Activated naive CD8-positive, alpha-beta T cell (primary cell): Measurements from ENCODE around the gene FADS2.

Experiments used
- H3K27ac Mint-ChIP-seq: one replicate; pipeline ENCODE4 v1.8.0; 2021; ENCODE audit warnings: mixed read lengths
- H3K27me3 Mint-ChIP-seq: one replicate; pipeline ENCODE4 v1.8.0; 2021; ENCODE audit warnings: mixed read lengths
- H3K36me3 Mint-ChIP-seq: one replicate; pipeline ENCODE4 v1.8.0; 2021; ENCODE audit warnings: mixed read lengths
- H3K4me1 Mint-ChIP-seq: one replicate; pipeline ENCODE4 v1.8.0; 2021; ENCODE audit warnings: low read depth, mixed read lengths
- H3K4me3 Mint-ChIP-seq: one replicate; pipeline ENCODE4 v1.8.0; 2021; ENCODE audit warnings: mild to moderate bottlenecking, mixed read lengths
- H3K9me3 Mint-ChIP-seq: one replicate; pipeline ENCODE4 v1.8.0; 2021; ENCODE audit warnings: low read depth, mixed read lengths

The FADS2 gene

DNA sequence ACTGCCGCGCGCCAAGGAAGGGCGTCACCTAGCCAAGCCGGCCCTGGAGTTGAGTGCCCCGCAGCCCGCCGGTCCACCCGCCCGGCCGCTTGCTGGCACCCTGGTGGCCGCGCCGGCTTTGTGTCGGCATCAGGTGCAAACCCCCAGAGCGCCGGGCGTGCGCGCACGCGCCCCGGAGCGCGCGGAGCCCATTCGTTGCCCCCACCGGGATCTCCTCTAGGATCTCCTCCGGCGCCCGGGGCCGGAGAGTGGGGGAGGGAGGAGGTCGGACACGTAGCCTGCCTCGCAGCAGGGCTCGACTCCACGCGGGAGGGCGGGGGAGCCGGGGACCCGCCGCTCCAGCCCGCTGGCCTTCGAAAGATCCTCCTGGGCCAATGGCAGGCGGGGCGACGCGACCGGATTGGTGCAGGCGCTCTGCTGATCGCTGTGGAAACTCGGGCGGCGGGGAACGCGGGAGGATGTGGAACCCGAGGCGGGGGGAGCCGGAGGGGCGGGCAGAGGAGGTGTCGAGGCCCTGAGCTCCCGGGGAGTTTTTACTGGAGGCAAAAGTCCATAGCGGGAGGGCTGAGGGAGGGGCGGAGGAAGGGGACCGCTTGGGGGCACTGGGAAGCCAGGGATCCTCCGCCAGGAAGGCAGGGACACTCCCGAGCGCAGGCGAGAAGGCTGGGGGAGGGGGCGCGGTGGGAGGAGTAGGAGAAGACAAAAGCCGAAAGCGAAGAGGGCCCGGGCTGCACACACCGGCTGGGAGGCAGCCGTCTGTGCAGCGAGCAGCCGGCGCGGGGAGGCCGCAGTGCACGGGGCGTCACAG lies at the start of gene FADS2:
Gene FADS2 (plus strand): TSS at position 730 of the 808 bp plus-strand sequence. CDS start 91 bp downstream, outside the sequence.
- H3K36me3 Mint-ChIP-seq = no peaks in the 10 kb centered on the region
- H3K9me3 Mint-ChIP-seq = no peaks in the 10 kb centered on the region
- peak within 1 kb of the TSS; percentile 77 for H3K4me3 Mint-ChIP-seq
- H3K27me3 Mint-ChIP-seq = peaks cover 19% of the 10 kb centered on the region
- peak within 1 kb of the TSS; percentile 16 for H3K27ac Mint-ChIP-seq
- peaks cover 13% of the 10 kb centered on the region for H3K4me1 Mint-ChIP-seq

DNA sequence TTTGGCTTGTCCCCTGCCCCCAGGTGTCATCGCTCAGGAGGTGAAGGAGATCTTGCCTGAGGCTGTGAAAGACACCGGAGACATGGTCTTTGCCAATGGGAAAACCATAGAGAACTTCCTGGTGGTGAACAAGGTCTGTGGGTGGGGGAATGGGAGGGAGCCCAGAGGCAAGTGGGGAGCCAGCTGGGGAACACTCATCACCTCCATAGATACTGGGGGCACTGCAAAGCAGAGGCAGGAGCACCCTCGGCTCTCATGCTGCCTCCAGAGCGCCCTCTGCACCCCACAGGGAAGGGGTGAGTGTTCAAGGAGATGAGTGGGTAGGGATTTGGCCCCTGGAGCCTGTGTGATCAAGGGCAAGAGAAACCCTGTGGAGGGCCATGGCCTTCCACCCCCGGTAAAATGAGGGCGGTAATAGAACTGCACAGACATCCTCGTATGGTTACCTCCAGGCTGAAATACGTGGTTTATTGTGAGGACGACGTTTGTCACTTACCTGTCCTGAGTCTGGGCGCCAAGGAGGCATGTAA lies 49.7 kb upstream of the FADS2 start:
- Mint-ChIP-seq H3K27ac (no peak overlapping the region), H3K9me3 (no peaks in the 10 kb centered on the region), H3K27me3 (no peaks in the 10 kb centered on the region), H3K4me1 (peaks cover 12% of the 10 kb centered on the region), H3K4me3 (peak overlapping the region; percentile 27), H3K36me3 (no peaks in the 10 kb centered on the region)

DNA sequence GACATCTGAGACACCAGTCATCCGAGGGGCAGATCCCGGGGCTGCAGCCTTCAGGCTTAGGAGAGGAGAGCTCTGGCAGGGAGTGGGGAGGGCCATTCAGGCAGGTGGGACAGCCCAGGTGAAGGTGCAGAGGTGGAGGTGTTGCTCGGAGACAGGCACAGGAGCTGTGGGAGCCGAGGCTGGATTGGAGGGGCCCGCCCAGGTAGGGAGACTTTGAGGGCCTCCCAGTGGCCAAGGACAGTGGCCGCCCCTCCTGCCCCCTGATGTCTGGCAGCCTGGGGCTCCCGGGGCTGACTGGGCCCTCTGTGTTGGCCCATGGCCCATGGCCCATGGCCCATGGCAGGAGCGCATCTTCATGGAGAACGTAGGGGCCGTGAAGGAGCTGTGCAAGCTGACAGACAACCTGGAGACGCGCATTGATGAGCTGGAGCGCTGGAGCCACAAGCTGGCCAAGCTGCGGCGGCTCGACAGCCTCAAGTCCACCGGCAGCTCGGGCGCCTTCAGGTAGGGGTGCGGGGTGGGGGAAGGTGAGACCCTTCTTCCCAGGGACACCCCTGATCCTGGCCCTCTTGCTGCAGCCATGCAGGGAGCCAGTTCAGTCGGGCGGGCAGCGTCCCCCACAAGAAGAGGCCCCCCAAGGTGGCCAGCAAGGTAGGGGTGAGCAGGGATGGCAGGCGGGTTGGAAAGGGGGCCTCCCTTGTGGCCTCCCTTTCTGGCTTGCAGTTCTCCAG lies 49.0 kb upstream of the FADS2 start:
- Mint-ChIP-seq H3K4me3 (no peak overlapping the region), H3K4me1 (peaks cover 12% of the 10 kb centered on the region), H3K36me3 (no peaks in the 10 kb centered on the region), H3K9me3 (no peaks in the 10 kb centered on the region), H3K27me3 (no peaks in the 10 kb centered on the region), H3K27ac (no peak overlapping the region)

DNA sequence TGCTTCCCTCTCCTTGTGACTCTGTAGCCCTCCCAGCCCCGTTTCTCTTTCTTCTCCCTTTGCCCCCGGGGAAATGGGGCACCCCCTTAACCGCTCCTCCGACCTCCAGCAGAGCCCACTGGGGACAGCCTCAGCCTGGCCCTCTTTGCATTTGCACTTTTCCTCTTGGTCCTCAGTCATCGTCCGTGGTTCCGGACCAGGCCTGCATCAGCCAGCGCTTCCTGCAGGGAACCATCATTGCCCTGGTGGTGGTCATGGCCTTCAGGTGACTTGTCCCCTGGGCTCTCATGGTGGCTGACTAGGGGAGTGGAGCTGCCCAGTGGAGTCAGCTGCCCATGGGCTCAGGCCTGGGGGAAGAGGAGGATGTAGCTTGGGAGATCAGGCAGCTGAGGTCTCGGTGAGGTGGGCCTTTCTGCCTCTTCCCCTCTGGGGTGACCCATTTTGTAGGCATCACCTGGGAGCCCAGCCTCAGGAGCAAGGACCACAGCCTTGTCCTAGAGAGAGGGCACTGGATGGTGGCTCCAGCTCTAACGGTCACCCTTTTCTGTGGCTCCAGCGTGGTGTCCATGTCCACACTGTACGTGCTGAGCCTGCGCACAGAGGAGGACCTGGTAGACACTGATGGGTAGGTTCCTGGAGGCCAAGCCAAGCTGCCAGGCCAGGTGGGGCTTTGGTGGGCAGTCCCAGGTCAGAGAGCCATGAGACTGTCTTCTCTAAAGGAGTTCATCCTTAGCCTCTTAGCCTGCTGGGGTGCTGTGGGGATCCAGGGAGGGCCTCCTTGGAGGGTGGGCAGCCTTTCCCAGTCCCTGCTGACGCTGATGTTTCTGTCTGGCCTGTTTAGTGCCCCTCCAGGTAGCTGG lies 48.2 kb upstream of the FADS2 start:
- Mint-ChIP-seq H3K27me3 (no peaks in the 10 kb centered on the region), H3K9me3 (no peaks in the 10 kb centered on the region), H3K4me1 (peaks cover 12% of the 10 kb centered on the region), H3K27ac (no peak overlapping the region), H3K4me3 (no peak overlapping the region), H3K36me3 (no peaks in the 10 kb centered on the region)

DNA sequence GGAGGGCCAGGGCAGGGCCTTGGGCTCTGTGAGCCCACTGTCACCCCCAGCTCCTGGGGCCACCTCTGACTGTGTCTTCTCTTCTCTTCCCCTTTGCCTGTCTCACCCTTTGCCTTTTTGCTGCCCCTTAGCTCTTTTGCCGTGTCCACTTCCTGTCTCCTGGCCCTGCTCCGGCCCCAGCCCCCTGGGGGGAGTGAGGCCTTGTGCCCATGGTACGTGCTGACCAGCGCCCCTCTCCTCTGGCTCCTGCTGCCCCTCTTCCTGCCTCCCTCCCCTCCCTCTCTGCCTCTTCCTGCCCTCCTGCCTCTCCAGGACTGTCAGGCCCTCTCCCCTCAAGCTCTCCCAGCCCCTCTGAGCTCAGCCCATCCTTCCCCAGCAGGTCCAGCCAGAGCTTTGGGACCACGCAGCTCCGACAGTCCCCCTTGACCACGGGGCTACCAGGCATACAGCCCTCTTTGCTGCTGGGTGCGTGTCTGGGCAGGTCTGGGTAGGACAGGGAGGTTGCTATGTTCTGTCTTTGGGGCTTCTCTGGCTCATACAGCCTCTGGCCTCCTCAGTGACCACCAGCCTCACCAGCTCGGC lies 47.4 kb upstream of the FADS2 start:
- Mint-ChIP-seq H3K27ac (no peak overlapping the region), H3K9me3 (no peaks in the 10 kb centered on the region), H3K27me3 (no peaks in the 10 kb centered on the region), H3K4me1 (peaks cover 12% of the 10 kb centered on the region), H3K4me3 (no peak overlapping the region), H3K36me3 (no peaks in the 10 kb centered on the region)

DNA sequence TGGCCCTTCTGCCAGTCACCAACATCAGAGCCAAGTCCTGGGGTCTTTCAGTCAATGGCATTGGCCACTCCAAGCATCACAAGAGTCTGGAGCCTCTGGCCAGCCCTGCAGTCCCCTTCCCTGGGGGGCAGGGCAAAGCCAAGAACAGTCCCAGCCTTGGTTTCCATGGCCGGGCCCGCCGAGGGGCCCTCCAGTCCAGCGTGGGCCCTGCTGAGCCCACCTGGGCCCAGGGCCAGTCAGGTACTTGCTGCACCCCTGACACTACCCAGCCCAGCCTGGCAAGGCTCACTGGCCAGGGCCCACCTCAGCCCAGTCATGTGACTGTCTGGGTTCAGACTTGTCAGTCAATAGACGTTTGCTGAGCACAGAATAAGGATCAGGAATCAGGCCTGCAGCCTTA lies 46.5 kb upstream of the FADS2 start:
- H3K9me3 Mint-ChIP-seq = no peaks in the 10 kb centered on the region

DNA sequence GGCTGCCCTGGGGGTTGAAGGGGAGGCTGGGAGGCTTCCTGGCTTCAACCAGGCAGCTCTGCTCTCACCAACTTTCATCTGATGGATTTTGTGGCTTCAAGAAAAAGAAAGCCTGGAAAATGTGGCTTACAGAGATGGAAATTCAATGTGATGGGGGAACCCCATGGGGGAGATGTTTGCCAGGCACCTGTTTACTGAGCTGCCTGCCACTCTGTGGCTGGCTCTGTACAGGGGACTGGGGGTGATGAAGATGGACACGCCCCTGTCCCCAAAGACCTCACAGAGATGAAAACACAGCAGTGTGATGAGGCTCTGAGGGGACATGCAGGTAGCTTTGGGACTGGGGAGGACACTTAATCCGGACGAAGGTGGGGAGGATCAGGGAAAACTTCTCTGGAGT lies 45.8 kb upstream of the FADS2 start:
- no peaks in the 10 kb centered on the region for H3K27me3 Mint-ChIP-seq
- no peaks in the 10 kb centered on the region for H3K36me3 Mint-ChIP-seq
- peaks cover 6% of the 10 kb centered on the region for H3K4me1 Mint-ChIP-seq
- H3K4me3 Mint-ChIP-seq = no peak overlapping the region
- H3K27ac Mint-ChIP-seq = no peak overlapping the region
- no peaks in the 10 kb centered on the region for H3K9me3 Mint-ChIP-seq

More for the DNA sequence above, 46.5 kb upstream of the FADS2 start:
- Mint-ChIP-seq H3K4me3 (no peak overlapping the region), H3K27me3 (no peaks in the 10 kb centered on the region), H3K36me3 (no peaks in the 10 kb centered on the region), H3K27ac (no peak overlapping the region), H3K4me1 (peaks cover 11% of the 10 kb centered on the region)

DNA sequence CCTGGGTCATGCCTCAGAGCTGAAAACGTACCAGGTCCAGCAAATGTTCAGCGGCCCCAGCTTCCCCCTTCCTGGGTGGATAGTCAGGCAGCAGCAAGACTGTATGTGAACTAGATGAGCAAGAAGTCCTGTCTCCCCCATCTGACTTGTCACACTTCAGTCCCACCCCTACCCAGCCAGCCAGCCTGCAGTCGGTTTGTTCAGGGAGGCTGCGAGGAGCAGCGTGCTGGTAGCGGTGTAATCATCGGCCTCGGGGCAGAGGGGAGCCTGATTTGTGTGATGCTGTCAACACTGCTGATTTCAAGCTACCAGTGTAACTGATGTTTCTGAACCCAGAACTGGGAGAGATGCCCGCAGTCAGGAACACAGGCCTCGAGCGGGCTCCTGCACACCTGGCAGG lies 45.3 kb upstream of the FADS2 start:
- no peaks in the 10 kb centered on the region for H3K9me3 Mint-ChIP-seq
- H3K4me1 Mint-ChIP-seq = peaks cover 4% of the 10 kb centered on the region
- H3K36me3 Mint-ChIP-seq = no peaks in the 10 kb centered on the region
- H3K27me3 Mint-ChIP-seq = no peaks in the 10 kb centered on the region
- no peak overlapping the region for H3K4me3 Mint-ChIP-seq
- no peak overlapping the region for H3K27ac Mint-ChIP-seq

DNA sequence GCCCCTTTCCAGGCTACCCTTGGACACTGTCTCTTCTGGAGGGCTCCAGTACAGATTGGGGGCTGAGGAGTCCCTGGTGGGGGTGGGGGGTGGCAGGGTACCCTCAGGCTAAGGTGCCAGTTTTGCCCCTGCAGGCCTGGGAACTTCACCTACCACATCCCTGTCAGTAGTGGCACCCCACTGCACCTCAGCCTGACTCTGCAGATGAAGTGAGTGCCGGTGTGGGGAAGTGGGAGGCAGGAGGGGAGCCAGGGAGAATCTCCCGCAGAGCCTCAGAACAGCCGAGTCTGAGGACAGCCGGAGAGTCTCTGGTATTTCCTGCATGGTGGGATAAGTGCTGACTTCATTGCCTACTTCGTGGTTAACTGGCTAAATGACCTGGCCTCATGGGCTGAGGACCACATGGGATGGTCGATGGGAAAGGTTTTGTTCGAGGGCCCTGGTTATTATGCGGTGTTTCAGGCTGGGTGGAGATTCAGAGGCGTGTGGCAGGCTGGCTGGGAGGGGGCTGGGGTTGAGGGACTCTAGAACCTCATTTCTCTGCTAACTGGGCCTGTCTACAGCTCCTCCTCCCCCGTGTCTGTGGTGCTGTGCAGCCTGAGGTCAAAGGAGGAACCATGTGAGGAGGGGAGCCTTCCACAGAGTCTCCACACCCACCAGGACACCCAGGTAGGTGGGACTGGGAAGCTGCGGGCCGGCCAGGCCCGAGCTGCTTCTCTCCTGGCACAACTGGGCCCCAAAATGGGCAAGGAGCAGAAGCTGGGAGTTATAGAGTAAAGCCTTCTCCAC lies 44.2 kb upstream of the FADS2 start:
- Mint-ChIP-seq H3K27me3 (no peaks in the 10 kb centered on the region), H3K4me1 (peaks cover 2% of the 10 kb centered on the region), H3K36me3 (peaks cover 2% of the 10 kb centered on the region), H3K9me3 (no peaks in the 10 kb centered on the region), H3K27ac (no peak overlapping the region), H3K4me3 (no peak overlapping the region)

DNA sequence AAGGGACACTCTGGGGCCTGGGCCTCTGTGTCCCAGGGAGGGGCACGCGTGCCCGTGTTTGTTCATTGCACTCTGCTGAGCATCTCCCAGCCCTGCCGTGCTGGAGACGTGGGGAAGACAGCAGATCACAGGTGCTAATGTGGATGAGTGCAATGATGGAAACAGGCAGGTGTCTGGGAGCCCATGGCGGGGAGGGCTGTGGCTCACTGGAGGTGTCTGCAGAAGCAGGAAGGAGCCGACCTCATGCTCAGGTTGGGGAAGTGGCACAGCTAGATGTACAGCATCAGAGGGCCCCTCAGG lies 43.6 kb upstream of the FADS2 start:
- no peaks in the 10 kb centered on the region for H3K9me3 Mint-ChIP-seq

DNA sequence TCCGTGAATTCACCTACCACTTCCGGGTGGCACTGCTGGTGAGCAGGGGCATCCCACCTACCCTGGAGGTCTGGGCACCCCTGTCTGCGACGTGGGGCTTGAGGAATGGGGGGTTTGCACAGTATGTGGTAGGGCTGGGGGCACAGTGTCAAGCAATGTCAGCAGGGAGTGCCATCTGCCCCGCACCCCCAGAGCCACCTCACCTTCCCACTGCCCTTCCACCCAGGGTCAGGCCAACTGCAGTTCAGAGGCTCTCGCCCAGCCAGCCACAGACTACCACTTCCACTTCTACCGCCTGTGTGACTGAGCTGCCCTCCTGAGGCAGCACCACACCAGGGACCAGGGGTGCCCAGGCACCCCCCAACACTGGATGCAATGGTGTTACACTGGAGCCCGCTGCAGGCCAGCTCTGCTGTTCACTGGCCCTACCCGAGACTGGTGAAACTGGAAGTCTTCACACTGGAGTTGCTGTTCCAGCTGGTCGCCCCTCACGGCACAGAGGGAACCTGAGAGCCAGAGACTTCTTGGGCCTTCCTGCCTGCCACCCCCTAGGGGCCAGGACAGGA lies 42.2 kb upstream of the FADS2 start:
- no peaks in the 10 kb centered on the region for H3K9me3 Mint-ChIP-seq
- H3K36me3 Mint-ChIP-seq = peaks cover 2% of the 10 kb centered on the region
- no peak overlapping the region for H3K4me3 Mint-ChIP-seq
- no peak overlapping the region for H3K27ac Mint-ChIP-seq
- H3K27me3 Mint-ChIP-seq = no peaks in the 10 kb centered on the region
- H3K4me1 Mint-ChIP-seq = peaks cover 9% of the 10 kb centered on the region

More for the DNA sequence above, 43.6 kb upstream of the FADS2 start:
- Mint-ChIP-seq H3K4me3 (no peak overlapping the region), H3K27me3 (no peaks in the 10 kb centered on the region), H3K27ac (no peak overlapping the region), H3K4me1 (peaks cover 2% of the 10 kb centered on the region), H3K36me3 (peaks cover 2% of the 10 kb centered on the region)

DNA sequence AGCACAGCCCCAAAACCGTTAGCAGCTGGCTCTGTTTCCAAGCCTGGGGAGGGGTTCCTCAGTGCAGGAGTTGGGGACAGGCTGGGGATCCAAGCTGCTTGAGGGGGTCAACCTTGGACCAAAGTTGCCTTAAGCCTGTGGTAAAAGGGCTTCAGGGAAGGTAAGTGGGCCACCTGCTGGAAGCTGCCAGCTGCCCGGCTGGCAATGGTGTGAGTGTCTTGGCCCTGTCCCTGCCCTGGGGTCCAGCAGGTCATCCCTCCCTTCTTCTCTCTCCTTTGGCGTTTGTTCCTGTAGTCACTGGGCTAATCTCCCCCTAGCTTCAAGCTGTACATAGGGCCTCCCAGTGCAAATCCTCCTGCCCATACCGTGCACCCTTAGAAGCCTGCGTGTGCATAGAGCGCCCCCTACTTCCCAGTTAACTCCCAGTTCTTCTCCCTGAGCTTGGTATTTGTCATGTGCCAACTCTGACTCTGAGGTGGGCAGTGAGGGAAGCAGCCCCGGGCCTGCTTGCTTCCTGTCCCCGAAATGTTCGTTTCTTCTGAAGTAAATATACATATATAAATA lies 40.1 kb upstream of the FADS2 start:
- H3K36me3 Mint-ChIP-seq = peaks cover 6% of the 10 kb centered on the region

DNA sequence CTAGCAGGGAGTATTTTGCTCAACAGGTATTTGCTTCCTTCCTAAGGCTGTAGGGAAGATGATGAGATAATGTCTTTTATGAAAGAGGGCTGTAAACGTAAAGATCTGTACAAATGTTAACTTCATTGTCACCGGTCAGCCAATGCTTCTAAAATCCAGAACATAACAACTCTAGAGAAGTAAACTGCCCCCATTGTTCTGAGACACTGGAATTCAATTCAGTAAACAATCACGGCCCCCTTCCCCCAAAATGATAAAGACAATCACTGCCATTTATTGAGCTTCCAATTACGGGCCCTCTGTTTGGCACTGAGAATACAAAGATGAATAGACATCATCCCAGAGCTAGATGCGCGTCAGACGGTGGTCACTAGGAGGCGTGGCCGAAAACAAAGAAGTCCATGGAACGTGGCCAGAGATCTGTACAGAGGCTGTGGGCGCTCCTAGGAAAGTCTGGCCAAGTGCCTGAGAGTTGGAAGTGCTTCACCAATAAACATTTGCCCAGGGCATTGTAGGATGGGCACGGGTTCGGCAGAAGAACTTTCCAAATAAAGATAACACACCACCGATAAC lies 36.3 kb upstream of the FADS2 start:
- peaks cover 26% of the 10 kb centered on the region for H3K4me1 Mint-ChIP-seq
- H3K27ac Mint-ChIP-seq = peak overlapping the region; percentile 100
- no peaks in the 10 kb centered on the region for H3K9me3 Mint-ChIP-seq
- H3K4me3 Mint-ChIP-seq = peak overlapping the region; percentile 97
- peaks cover 6% of the 10 kb centered on the region for H3K36me3 Mint-ChIP-seq
- no peaks in the 10 kb centered on the region for H3K27me3 Mint-ChIP-seq

More for the DNA sequence above, 40.1 kb upstream of the FADS2 start:
- H3K9me3 Mint-ChIP-seq = no peaks in the 10 kb centered on the region
- peaks cover 16% of the 10 kb centered on the region for H3K4me1 Mint-ChIP-seq
- no peaks in the 10 kb centered on the region for H3K27me3 Mint-ChIP-seq
- no peak overlapping the region for H3K27ac Mint-ChIP-seq
- no peak overlapping the region for H3K4me3 Mint-ChIP-seq
